Measurements from ENCODE around the gene HOOK2.

The HOOK2 gene

GRCh38 chr19:12793290-12794195 is 18.2 kb upstream of the HOOK2 start:
- DNase-seq (ENCODE audit: low spot score), result peak; percentile 91

DNA sequence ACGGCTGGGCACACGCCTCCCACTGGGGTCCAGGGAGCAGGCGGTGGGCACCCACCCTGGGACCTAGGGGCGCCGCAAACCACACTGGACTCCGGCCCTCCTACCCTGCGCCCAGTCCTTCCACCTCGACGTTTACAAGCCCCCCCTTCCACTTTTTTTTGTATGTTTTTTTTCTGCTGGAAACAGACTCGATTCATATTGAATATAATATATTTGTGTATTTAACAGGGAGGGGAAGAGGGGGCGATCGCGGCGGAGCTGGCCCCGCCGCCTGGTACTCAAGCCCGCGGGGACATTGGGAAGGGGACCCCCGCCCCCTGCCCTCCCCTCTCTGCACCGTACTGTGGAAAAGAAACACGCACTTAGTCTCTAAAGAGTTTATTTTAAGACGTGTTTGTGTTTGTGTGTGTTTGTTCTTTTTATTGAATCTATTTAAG is 17.5 kb upstream of the HOOK2 start:
- FAIRE-seq (no peak), DNase-seq (ENCODE audit: low spot score) (no peak)

More at GRCh38 chr19:12793290-12794195, 18.2 kb upstream of the HOOK2 start:
- FAIRE-seq, result no peak

DNA sequence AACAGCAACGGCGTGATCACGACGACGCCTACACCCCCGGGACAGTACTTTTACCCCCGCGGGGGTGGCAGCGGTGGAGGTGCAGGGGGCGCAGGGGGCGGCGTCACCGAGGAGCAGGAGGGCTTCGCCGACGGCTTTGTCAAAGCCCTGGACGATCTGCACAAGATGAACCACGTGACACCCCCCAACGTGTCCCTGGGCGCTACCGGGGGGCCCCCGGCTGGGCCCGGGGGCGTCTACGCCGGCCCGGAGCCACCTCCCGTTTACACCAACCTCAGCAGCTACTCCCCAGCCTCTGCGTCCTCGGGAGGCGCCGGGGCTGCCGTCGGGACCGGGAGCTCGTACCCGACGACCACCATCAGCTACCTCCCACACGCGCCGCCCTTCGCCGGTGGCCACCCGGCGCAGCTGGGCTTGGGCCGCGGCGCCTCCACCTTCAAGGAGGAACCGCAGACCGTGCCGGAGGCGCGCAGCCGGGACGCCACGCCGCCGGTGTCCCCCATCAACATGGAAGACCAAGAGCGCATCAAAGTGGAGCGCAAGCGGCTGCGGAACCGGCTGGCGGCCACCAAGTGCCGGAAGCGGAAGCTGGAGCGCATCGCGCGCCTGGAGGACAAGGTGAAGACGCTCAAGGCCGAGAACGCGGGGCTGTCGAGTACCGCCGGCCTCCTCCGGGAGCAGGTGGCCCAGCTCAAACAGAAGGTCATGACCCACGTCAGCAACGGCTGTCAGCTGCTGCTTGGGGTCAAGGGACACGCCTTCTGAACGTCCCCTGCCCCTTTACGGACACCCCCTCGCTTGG is 16.9 kb upstream of the HOOK2 start:
- FAIRE-seq (no peak), DNase-seq (ENCODE audit: low spot score) (no peak)

GRCh38 chr19:12791345-12792050 is 16.1 kb upstream of the HOOK2 start, which contains the start of gene JUNB:
JUNB (plus strand) TSS chr19:12791486; CDS start chr19:12791772, 286 bp downstream.
- DNase-seq (ENCODE audit: low spot score) (peak; percentile 84), FAIRE-seq (no peak)

GRCh38 chr19:12790628-12791344 is 15.4 kb upstream of the HOOK2 start:
- FAIRE-seq, result no peak
- no peak for DNase-seq (ENCODE audit: low spot score)

DNA sequence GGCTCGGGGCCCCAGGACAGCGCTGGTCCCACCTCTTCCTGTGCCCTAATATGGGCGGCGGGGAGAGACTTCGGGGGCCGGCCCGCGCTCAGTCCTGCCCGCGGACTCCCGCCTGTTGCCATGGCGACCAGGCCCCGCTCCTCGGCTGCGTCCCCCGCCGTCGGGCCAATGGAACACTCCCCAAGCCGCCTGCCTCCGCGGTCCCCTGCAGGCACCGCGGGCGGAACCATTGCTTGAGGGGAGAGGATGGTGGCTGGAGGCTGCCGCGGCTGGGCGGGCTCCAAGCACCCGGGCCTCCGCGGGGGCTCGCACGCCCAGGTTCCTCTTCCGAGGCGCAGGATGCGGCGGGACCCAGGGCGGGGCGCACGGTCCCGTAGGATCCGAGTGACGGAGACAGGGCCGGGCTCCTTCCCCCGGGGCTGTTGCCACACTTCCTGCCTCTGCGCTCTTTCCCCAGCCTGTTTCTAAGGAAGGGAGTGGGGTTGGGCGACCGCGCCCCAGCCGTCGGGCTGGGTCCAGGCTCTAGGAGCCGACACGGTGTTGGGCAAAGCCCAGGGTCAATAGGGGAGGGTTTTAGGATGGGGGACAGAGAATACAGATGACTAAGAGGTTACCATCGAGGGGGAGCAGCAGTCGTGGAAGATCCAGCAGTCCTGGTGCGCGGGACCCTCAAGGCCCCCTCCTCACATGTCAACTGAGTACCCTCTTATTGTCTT is 14.7 kb upstream of the HOOK2 start:
- no peak for FAIRE-seq
- peak; percentile 86 for DNase-seq (ENCODE audit: low spot score)

GRCh38 chr19:12789098-12789903 is 13.9 kb upstream of the HOOK2 start:
- FAIRE-seq, result no peak
- DNase-seq (ENCODE audit: low spot score), result no peak

- FAIRE-seq, result no peak
Observed at GRCh38 chr19:12788682-12789097, 13.3 kb upstream of the HOOK2 start.

DNA sequence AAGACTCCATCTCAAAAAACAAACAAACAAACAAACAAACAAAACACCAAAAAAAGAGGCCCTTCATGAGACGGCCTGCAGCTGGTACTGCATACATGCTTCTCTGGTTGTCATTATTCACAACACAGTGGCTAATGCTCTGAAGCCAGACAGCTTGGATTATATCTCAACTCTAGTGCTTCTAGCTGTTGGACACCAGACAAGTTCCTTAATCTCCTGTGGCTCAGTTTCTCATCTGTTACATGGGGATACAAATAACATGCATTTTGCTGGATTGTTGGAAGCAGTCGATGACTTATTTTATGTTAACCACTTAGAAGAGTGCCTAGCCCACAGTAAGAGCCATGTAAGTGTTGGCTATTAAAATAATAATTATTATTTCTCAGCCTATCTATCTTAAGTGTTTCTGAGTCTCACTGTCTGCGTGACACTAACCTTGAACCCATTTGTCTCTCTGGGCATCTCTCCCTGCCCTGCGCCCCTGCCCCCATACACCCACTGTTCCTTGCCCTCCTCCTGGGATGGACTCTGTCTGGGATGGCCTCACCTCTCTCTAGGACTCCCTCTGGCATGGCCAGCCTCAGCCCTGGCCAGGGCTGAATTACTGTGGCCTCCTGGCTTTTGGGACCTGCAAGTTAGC is 12.8 kb upstream of the HOOK2 start:
- DNase-seq (ENCODE audit: low spot score) (no peak), FAIRE-seq (no peak)

More at GRCh38 chr19:12788682-12789097, 13.3 kb upstream of the HOOK2 start:
- no peak for DNase-seq (ENCODE audit: low spot score)

DNA sequence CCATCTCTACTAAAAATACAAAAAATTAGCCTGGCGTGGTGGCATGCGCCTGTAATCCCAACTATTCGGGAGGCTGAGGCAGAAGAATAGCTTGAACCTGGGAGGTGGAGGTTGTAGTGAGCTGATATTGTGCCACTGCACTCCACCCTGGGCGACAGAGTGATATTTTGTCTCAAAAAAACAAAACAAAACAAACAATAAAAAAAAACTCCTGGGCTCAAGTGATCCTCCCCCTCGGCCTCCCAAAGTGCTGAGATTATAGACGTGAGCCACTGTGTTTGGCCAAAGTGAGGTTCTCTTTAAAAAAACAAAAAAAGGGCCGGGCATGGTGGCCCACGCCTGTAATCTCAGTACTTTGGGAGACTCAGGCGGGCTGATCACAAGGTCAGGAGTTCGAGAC is 12.1 kb upstream of the HOOK2 start:
- DNase-seq (ENCODE audit: low spot score), result no peak
- no peak for FAIRE-seq

DNA sequence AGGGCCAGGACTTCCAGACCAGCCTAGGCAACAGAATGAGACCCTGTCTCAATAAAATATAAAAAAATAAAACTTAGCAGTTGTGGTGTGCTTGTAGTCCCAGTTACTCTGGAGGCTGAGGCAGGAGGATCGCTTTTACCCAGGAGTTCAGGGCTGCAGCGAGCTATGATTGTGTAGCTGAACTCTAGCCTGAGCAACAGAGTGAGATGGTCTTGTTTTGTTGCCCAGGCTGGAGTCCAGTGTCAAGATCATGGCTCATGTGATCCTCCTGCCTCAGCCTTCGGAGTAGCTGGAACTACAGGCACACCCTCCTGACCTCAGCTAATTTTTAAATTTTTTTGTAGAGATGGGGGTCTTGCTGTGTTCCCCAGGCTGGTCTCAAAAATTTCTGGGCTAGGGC is 11.6 kb upstream of the HOOK2 start:
- no peak for DNase-seq (ENCODE audit: low spot score)
- FAIRE-seq, result no peak

DNA sequence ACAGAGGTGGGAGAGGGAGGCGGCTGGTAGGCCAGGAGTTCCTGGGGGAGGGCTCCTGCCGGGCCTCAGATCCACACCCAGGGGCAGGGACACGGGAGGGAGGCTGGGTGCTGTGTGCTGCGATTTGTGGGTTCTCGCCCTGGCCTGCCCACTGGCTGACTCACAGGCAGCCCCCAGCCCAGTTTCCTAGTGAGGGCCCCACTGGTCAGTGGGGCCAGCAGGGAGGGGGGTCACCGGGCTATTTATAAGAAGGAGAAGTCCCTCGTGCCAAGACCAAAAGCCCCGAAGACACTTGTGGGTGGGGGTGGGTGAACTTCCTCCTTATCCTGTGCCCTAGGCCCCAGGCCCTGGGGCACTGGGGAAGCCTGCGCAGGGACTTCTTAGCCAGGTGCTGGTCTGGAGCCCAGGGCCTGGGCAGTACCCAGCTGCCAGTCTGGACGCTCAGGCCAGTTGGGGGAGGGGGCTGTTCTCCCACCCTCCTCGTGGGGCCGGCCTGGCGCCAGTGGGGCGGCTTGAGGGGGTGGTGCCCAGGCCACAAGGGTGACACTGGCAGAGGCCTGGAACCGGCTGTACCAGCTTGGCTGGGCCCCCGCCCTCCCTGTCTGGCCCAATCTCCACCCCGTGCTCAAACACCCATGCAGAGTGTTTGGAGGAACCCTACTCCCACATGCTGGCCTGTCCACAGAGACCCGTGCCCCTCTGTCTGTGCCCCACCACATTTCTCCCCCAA is 11.0 kb upstream of the HOOK2 start:
- no peak for FAIRE-seq
- no peak for DNase-seq (ENCODE audit: low spot score)

- no peak for FAIRE-seq
- DNase-seq (ENCODE audit: low spot score), result no peak
Observed at GRCh38 chr19:12785431-12786031, 10.2 kb upstream of the HOOK2 start.

- DNase-seq (ENCODE audit: low spot score), result no peak
- FAIRE-seq, result no peak
Observed at GRCh38 chr19:12784871-12785430, 9.6 kb upstream of the HOOK2 start.

GRCh38 chr19:12784394-12784870 is 9.1 kb upstream of the HOOK2 start:
- DNase-seq (ENCODE audit: low spot score), result no peak
- no peak for FAIRE-seq

DNA sequence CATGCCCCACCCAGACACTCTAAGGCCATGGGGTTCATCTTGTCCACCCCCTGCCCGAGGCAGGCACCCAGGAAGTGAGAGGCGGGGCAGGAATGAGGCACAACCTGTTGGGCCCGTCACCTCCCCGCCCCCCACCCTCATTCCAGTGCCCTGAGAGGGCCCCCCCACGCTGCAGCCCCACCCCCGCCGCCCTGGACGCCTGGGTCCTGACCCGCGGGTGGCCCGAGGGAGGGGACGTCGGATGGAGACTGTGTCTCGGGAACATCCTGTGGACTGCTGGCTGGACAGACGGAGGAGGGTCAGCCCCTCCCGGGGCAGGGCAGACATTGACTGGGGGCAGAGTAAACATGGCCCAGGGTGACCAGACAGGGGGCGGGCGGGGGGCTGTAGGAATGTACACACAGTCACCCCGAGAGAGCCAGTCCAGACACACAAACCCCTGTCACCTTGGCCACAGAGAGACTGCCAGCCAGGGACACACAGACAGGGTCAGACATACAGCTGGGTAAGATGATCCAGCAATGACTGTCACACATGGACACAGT is 8.6 kb upstream of the HOOK2 start:
- DNase-seq (ENCODE audit: low spot score), result no peak

GRCh38 chr19:12783291-12783848 is 8.0 kb upstream of the HOOK2 start:
- no peak for DNase-seq (ENCODE audit: low spot score)
- FAIRE-seq, result no peak

More for the DNA sequence above, 8.6 kb upstream of the HOOK2 start:
- no peak for FAIRE-seq

All from urothelium cell line (cell line).